UCSD-AML1 (cell line): ENCODE measurements around the gene TSC1.

Source experiments
- DNase-seq: peaks from one replicate; lab custom pipeline; 2025; ENCODE audit not compliant: unreplicated experiment; lab: John Stamatoyannopoulos, UW

Gene TSC1

DNA sequence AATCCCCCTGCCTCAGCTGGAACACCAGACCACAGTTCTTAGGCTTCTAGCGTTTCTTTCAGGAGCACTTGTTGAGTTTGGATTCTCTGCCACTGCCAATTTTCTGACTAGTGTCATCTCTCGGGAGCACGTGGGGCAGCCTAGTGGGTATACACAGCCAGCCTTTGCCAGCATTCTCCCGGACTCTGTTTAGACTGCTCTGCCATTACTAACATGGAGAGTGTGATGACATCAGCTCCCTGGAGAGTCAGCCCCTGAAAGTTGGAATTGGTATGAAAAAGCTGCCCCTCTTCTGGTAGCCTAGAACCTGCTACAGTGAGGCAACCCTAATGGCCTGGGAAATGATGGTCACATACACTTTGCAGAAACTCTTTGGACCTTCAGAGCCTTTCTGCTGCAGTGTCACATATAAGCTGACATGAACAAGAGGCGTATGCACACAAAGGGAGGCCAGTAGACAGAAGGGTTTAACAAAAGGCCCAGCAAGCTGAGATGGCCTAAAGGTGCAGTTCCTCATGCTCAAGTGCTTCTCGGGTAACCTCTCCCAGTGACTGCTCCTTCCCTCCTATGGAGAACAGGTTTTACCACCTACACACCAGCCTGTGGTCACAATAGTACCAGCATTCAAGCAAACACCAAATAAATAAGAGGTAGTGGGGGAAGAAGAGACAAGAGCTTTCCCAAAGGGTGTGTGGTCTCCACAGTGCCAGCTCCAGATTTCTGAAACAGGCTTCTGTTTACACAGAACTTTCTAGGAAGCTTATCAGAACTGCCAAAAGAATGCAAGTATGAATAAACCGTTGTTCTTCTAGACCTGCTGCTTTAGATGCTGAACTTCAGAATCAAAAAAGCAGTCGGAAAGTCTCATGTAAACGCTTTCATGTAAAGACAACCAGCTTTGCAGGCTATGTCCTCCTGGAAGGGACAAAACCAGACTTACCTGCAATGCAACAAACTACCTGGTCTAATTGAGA is 49.3 kb downstream of the TSC1 start:
- no peak for DNase-seq

DNA sequence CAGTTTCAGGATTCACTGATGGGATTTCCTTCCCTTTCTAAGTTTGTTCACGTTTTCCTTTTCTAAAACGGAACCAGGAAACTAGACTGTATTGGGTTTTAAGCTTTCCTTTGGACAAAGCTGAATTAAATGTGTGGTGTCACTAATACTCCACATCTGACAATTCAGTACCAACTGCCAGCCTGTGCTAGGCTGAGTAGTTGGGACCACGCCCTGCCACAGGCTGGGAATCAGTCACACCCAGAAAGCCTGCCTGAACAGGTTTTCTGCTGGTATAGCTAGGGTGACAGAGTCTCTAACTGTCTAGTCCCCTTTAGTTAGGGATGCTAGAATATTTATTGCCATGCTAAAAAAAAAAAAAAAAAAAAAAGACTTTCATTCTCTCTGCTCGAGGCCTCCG is 50.1 kb downstream of the TSC1 start:
- DNase-seq = no peak

DNA sequence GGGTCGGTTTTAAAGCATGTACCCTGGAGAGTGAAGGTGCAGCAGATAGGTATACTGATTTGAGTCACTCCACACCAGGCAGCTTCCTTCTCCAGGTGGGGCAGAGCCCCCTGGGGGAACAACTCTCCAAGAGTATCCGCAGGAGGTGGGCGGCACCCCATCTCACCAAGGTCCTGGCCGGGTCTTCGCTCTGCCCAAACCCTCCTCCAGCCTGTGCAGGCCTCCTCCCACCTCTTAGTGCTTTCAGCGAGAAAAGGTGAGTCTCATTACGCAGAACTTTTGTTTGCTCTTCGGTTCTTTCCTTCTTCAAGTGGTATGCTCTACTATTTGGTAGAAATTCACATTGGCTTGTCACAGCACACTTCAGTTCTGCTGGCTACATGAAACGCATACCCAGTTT is 52.0 kb downstream of the TSC1 start:
- DNase-seq = no peak

DNA sequence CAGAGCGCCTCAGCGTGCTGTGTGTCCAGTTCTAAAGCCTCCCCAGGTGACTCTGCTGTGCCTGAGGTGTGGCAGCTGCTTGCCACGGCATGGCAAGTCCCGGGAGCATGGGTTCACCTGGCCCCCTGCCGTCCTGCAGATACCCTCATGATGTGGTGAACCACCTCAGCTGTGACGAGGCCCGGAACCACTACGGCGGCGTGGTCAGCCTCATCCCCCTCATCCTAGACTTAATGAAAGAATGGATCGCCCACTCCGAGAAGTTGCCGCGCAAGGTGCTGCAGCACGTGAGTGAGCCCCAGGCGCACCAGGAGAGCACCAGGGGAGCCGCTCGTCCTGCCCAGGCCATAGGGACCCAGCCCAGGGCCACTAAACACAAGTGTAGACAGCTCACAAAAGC is 56.3 kb downstream of the TSC1 start:
- DNase-seq = no peak

- no peak for DNase-seq
Observed at GRCh38 chr9:132887181-132888120, 57.0 kb downstream of the TSC1 start.

DNA sequence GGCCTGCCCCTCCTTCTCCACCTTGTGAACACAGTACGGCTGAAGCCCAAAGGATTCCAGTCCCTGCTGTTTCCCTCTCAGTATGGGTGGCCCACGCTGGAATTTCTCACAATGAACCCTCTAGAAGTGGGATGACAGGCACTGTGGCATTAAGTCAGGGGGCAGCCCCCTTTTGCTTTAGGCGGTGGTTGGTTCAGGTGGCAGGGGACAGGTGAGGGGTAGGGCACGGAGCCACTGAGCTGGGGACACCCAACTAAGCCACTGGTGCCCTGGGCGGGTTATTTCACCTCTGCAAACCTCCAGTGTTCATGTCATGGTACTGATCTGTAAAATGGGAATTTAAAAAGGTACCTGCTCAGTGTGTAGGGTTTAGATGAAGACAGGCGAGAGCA is 58.1 kb downstream of the TSC1 start:
- no peak for DNase-seq

DNA sequence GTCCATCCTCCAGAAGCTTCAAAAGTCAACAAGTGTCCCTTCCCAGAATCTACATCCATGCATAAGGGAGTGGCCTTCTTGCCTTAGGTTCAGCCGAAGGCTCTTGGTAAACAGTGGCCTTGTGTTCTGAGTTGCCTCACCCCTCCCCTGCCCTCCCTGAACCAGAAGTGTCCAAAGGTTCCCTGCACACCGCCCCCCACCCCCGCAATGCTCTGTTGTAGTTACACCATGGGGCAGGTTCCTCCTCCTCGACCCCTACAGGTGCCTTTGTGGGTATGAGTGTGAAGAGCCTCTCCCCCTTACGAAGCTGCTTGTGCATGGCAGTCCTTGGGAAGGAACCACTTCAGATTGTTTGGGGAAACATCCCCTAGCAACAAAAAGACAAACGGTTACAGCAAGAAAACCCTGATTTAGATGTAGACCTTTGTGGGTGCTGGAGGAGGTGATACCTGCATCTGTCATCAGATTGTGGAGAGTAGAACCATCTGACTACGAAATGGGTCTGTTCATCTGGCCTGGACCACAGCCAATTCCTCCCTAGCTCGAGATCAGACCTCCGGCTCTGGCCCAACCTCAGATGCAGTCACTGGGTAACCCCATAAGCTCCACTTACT is 58.6 kb downstream of the TSC1 start:
- no peak for DNase-seq

- DNase-seq = no peak
Observed at GRCh38 chr9:132883349-132884294, 60.8 kb downstream of the TSC1 start.

DNA sequence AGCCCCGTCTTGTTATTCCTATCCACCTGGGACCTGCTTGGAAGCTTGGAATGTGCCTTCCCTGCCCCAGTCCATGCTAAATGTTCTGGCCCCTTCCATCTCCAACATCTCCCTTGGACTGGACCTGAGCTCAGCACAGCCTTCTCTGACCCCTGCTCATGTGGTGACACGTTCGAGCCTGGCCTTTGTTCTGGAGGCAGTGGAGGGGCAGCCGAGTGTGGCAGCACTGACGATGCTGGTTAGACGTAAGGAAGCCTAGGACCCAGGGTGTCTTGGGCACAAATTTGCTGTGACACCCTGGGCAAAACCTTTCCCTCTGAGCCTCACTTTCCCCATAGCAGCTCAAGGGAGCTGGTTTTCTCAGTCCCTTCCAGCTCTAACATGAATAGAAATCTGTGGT is 61.8 kb downstream of the TSC1 start:
- no peak for DNase-seq

DNA sequence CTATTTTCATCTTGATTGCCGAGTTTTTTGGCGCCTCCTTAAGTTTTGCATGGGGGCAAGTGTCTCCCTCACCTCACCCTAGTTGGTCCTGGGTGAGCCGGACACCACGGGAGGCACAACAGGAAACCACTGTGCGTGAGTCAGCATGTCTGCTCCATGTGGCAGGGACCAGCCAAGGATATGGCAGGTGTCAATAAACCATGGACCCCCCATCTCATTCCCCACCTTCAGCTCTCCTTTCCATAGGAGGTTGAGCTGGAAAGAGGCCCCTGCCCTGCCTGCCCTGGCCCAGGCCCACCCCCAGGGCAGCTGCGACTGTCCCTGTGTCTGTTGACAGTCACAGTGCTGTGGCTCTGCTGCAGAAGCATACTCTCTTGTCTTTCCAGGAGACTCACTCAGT is 62.6 kb downstream of the TSC1 start:
- DNase-seq = peak; percentile 60

GRCh38 chr9:132880324-132880661 is 64.1 kb downstream of the TSC1 start:
- DNase-seq = no peak

GRCh38 chr9:132879457-132880323 is 64.7 kb downstream of the TSC1 start:
- peak; percentile 37 for DNase-seq

GRCh38 chr9:132878695-132879456 is 65.5 kb downstream of the TSC1 start, which contains the start of gene SPACA9:
TSS of gene SPACA9 (plus strand) at chr9:132878898. CDS start at chr9:132883948, 5,050 bp downstream.
- DNase-seq = no peak

DNA sequence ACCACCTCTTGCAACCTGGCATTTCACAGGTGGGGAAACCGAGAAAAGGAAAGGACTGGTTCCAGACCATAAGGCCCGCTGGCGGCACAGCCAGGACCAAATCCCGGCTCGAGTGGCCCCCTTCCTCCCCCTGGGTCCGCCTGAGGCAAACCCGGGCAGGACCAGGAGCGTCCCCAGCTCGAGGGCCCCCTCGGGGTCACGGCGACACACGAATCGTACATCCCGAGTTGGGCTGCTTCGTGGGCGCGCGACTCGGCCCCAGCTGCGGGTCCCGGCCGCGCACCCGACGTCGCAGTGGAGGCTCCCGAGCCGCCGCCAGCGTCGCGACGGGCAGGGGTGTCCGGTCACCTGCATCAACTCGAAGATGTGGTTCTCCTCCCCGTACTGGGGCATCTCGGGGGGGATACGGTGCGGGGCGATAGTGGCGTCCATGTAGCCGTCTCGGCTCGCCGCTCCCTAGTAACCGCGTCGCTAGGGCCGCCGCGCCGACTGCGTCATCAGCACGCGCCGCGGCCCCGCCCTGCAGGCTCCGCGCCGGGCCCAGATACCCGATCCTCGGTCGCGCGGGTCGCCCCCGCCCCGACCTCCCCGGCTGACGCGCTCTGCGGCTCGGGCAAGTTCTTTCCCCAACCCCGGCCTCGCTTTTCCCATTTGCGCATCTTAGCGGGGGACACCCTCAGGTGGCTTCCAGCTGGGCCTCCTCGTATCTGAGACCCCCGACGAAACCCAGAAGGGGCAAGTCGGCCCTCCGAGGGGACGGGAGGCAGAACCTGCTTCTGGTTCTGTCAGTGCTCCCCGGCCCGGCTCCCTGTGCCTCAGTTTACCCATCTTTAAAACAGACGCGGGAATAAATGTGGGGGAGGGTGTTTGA is 66.4 kb downstream of the TSC1 start, which contains the start of gene AK8:
Gene AK8 (minus strand): TSS at position 461 of the 871 bp plus-strand sequence. CDS start 29 bp downstream, at position 432.
- peak; percentile 78 for DNase-seq

- DNase-seq = no peak
Observed at GRCh38 chr9:132877458-132877823, 67.0 kb downstream of the TSC1 start.

DNA sequence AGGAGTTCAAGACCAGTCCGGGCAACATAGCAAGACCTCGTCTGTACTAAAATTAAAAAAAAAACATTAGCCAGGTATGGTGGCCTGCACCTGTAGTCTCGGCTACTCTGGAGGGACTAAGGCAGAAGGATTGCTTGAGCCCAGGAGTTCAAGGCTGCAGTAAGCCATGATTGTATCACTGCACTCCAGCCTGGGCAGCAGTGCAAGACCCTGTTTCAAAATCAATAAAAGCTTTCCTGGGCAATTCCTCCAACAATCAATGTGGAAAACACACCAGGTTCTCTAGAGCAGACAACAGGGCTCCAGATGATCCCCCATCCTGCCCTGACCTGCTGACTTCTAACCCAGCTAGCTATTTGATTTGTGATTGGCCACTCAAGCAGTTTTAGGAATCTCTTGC is 67.6 kb downstream of the TSC1 start:
- no peak for DNase-seq

- no peak for DNase-seq
Observed at GRCh38 chr9:132875159-132875558, 69.3 kb downstream of the TSC1 start.
